Mesenchymal stem cell (in vitro differentiated cells and primary cell): ENCODE measurements around the gene TNFRSF1A.

ENCODE experiments used
- DNase-seq: peaks from one replicate; pipeline ENCODE4 v3.0.0-alpha.2; 2013
- H2AFZ ChIP-seq: one replicate; pipeline ENCODE4 v1.6.1; 2013; ENCODE audit warnings: low read depth, mild to moderate bottlenecking, control low read depth, inconsistent platforms, low read length, moderate library complexity
- H2AK5ac ChIP-seq: 2 replicates; pipeline ENCODE4 v1.6.1; 2013; ENCODE audit warnings: low read length, moderate library complexity, mild to moderate bottlenecking, inconsistent platforms; ENCODE audit not compliant: severe bottlenecking
- H2BK120ac ChIP-seq: one replicate; pipeline ENCODE4 v1.6.1; 2013; ENCODE audit warnings: low read depth, mild to moderate bottlenecking, inconsistent platforms, low read length, moderate library complexity
- H2BK12ac ChIP-seq, 2 experiments: one replicate each; pipeline ENCODE4 v1.6.1; 2013; ENCODE audit warnings: inconsistent platforms in 2 of 2, low read length in 2 of 2, mild to moderate bottlenecking in 2 of 2, moderate library complexity in 2 of 2, control low read depth in 1 of 2
- H2BK15ac ChIP-seq: one replicate; pipeline ENCODE4 v1.6.1; 2013; ENCODE audit warnings: mild to moderate bottlenecking, low read depth, inconsistent platforms; ENCODE audit not compliant: poor library complexity, severe bottlenecking
- H2BK5ac ChIP-seq: 2 replicates; pipeline ENCODE4 v1.6.1; 2013; ENCODE audit warnings: low read depth, mild to moderate bottlenecking, low read length, control low read depth, inconsistent platforms; ENCODE audit not compliant: poor library complexity, severe bottlenecking
- H3K14ac ChIP-seq, 2 experiments: one replicate each; pipeline ENCODE4 v1.6.1; 2013; ENCODE audit warnings: inconsistent platforms in 2 of 2, low read length in 2 of 2, control low read depth in 1 of 2, mild to moderate bottlenecking in 1 of 2, moderate library complexity in 1 of 2
- H3K18ac ChIP-seq, 2 experiments: one replicate each; pipeline ENCODE4 v1.6.1; 2013; ENCODE audit warnings: inconsistent platforms in 2 of 2, low read length in 2 of 2, control low read depth in 1 of 2, low read depth in 1 of 2, mild to moderate bottlenecking in 1 of 2
- H3K23ac ChIP-seq, 2 experiments: one replicate each; pipeline ENCODE4 v1.6.1; 2013; ENCODE audit warnings: inconsistent platforms in 2 of 2, low read length in 2 of 2, mild to moderate bottlenecking in 2 of 2, moderate library complexity in 2 of 2, control low read depth in 1 of 2
- H3K27ac ChIP-seq: 2 replicates; pipeline ENCODE4 v1.5.1; 2013; ENCODE audit warnings: mild to moderate bottlenecking, moderate library complexity, low read length, control low read depth, inconsistent platforms; ENCODE audit not compliant: poor library complexity, severe bottlenecking
- H3K27me3 ChIP-seq, 2 experiments: 2 replicates each; pipeline versions ENCODE4 v1.6.1 to v1.7.0; 2013; ENCODE audit warnings: low read length in 2 of 2, mild to moderate bottlenecking in 2 of 2, moderate library complexity in 2 of 2, control low read depth in 1 of 2, inconsistent platforms in 1 of 2; ENCODE audit not compliant: control insufficient read depth in 1 of 2, insufficient read depth in 1 of 2
- H3K36me3 ChIP-seq, 2 experiments: 2 replicates each; pipeline versions ENCODE4 v1.6.1 to v1.7.0; 2013; ENCODE audit warnings: low read length in 2 of 2, control low read depth in 1 of 2, inconsistent platforms in 1 of 2, low read depth in 1 of 2, mild to moderate bottlenecking in 1 of 2; ENCODE audit not compliant: insufficient read depth in 2 of 2, control insufficient read depth in 1 of 2
- H3K4ac ChIP-seq, 2 experiments: one replicate each; pipeline ENCODE4 v1.6.1; 2013; ENCODE audit warnings: inconsistent platforms in 2 of 2, low read length in 2 of 2, mild to moderate bottlenecking in 2 of 2, moderate library complexity in 2 of 2, control low read depth in 1 of 2, low read depth in 1 of 2
- H3K4me1 ChIP-seq: 2 replicates; pipeline ENCODE4 v1.6.1; 2013; ENCODE audit warnings: low read depth, low read length, control low read depth; ENCODE audit not compliant: control insufficient read depth, insufficient read depth
- H3K4me2 ChIP-seq: 2 replicates; pipeline ENCODE4 v1.6.1; 2013; ENCODE audit warnings: low read length, mild to moderate bottlenecking, inconsistent platforms; ENCODE audit not compliant: poor library complexity, severe bottlenecking
- H3K4me3 ChIP-seq, 2 experiments: 2 replicates each; pipeline versions ENCODE4 v1.5.1 to v1.7.0; 2013; ENCODE audit warnings: low read length in 2 of 2, mild to moderate bottlenecking in 2 of 2, control low read depth in 1 of 2, low read depth in 1 of 2; ENCODE audit not compliant: insufficient read depth in 1 of 2
- H3K79me1 ChIP-seq: replicated peaks from 2 replicates; pipeline ENCODE4 v1.6.1; 2013; ENCODE audit warnings: mild to moderate bottlenecking, control low read depth, low read length, inconsistent platforms; ENCODE audit not compliant: poor library complexity, severe bottlenecking
- H3K9ac ChIP-seq: 2 replicates; pipeline ENCODE4 v1.7.0; 2013; ENCODE audit warnings: mild to moderate bottlenecking, low read length, moderate library complexity
- H3K9me3 ChIP-seq: 2 replicates; pipeline ENCODE4 v1.7.0; 2013; ENCODE audit warnings: mild to moderate bottlenecking, low read length; ENCODE audit not compliant: control insufficient read depth
- H4K8ac ChIP-seq: one replicate; pipeline ENCODE4 v1.6.1; 2013; ENCODE audit warnings: inconsistent platforms, mild to moderate bottlenecking, low read length, moderate library complexity
- H4K91ac ChIP-seq: one replicate; pipeline ENCODE4 v1.6.1; 2013; ENCODE audit warnings: mild to moderate bottlenecking, low read length, inconsistent platforms
- WGBS: methylation state at CpG from one replicate; pipeline ENCODE4 v1.1.7; 2013; ENCODE audit warnings: mixed read lengths; 5-methylcytosine and 5-hydroxymethylcytosine counted together

TNFRSF1A gene

GRCh38 chr12:6367969-6368892 lies 26.4 kb upstream of the TNFRSF1A start:
- Histone ChIP-seq H3K4me3 (no peak overlapping the region), H3K4me1 (peaks cover 36% of the 10 kb centered on the region), H4K91ac (no peak overlapping the region), H3K14ac (no peak overlapping the region), H2BK5ac (no peak overlapping the region), H3K23ac (no peak overlapping the region), H2AK5ac (peak overlapping the region; percentile 76), H2AFZ (no peak overlapping the region), H3K27me3 (no peaks in the 10 kb centered on the region), H2BK15ac (no peak overlapping the region), H3K27ac (no peak overlapping the region), H2BK12ac (peak overlapping the region; percentile 51 to 99), H3K36me3 (no peaks in the 10 kb centered on the region), H3K9me3 (no peaks in the 10 kb centered on the region), H2BK120ac (no peak overlapping the region), H3K9ac (no peak overlapping the region), H3K18ac (peak overlapping the region in 1 of 2 experiments; percentile 64), H3K4me2 (no peak overlapping the region), H3K79me1 (no peaks in the 10 kb centered on the region), H4K8ac (peak overlapping the region; percentile 75), H3K4ac (peak overlapping the region in 1 of 2 experiments; percentile 57)
- DNase-seq, result no peak
- WGBS, result 83% methylated on average over 13 of the region's 15 CpGs

GRCh38 chr12:6367065-6367968 lies 25.4 kb upstream of the TNFRSF1A start:
- no peaks in the 10 kb centered on the region for H3K9me3 ChIP-seq
- H3K4ac ChIP-seq, result no peak overlapping the region
- WGBS, result 69% methylated on average over 10 of the region's 11 CpGs
- H3K4me3 ChIP-seq, result no peak overlapping the region
- H3K18ac ChIP-seq, result no peak overlapping the region
- no peak overlapping the region for H3K9ac ChIP-seq
- no peak overlapping the region for H2BK12ac ChIP-seq
- no peaks in the 10 kb centered on the region for H3K36me3 ChIP-seq
- H2BK5ac ChIP-seq, result no peak overlapping the region
- peak; percentile 42 for DNase-seq
- H2AK5ac ChIP-seq, result no peak overlapping the region
- H2BK120ac ChIP-seq, result no peak overlapping the region
- H4K8ac ChIP-seq, result peak overlapping the region; percentile 9
- no peak overlapping the region for H2BK15ac ChIP-seq
- H3K14ac ChIP-seq, result no peak overlapping the region
- H3K27me3 ChIP-seq, result no peaks in the 10 kb centered on the region
- no peak overlapping the region for H2AFZ ChIP-seq
- peaks cover 30% of the 10 kb centered on the region for H3K4me1 ChIP-seq
- H3K27ac ChIP-seq, result no peak overlapping the region
- H3K23ac ChIP-seq, result no peak overlapping the region
- H3K79me1 ChIP-seq, result no peaks in the 10 kb centered on the region
- H4K91ac ChIP-seq, result no peak overlapping the region
- H3K4me2 ChIP-seq, result no peak overlapping the region

- Histone ChIP-seq H2BK12ac (peak overlapping the region in 1 of 2 experiments; percentile 46), H2AK5ac (no peak overlapping the region), H4K91ac (peak overlapping the region; percentile 89), H2AFZ (no peak overlapping the region), H3K36me3 (no peaks in the 10 kb centered on the region), H3K9ac (peak overlapping the region; percentile 92), H2BK120ac (no peak overlapping the region), H4K8ac (peak overlapping the region; percentile 98), H3K23ac (peak overlapping the region in 1 of 2 experiments; percentile 95), H3K4me1 (peaks cover 22% of the 10 kb centered on the region), H3K79me1 (no peaks in the 10 kb centered on the region), H3K27me3 (no peaks in the 10 kb centered on the region), H2BK15ac (no peak overlapping the region), H3K4me2 (no peak overlapping the region), H3K18ac (peak overlapping the region; percentile 87 to 91), H3K9me3 (no peaks in the 10 kb centered on the region), H3K14ac (peak overlapping the region in 1 of 2 experiments; percentile 75), H3K4ac (peak overlapping the region; percentile 42 to 93), H3K27ac (no peak overlapping the region), H3K4me3 (peak overlapping the region in 1 of 2 experiments; percentile 92), H2BK5ac (no peak overlapping the region)
- no peak for DNase-seq
- 77% methylated on average over 15 of the region's 15 CpGs for WGBS
Measured at GRCh38 chr12:6364044-6364374, 22.1 kb upstream of the TNFRSF1A start.
